HS-5 (cell line): Measurements from ENCODE around the gene ZNF385B.
"Not testable (repeated sequence)": the region's sequence is repeated elsewhere in the genome, so short reads cannot be mapped to it uniquely, and the experiment has no call there.

Experiments
- DNase-seq: peaks from one replicate; pipeline ENCODE4 v3.0.0-alpha.2; 2012; ENCODE audit warnings: low read depth

Gene ZNF385B

GRCh38 chr2:179861416-179862067 is at the start of gene ZNF385B:
Gene ZNF385B, minus strand, starts transcription at chr2:179861612.
- no peak for DNase-seq

- DNase-seq = no peak
Observed at GRCh38 chr2:179910735-179911113, 49.3 kb upstream of the ZNF385B start.

GRCh38 chr2:179909845-179910734 is 48.7 kb upstream of the ZNF385B start:
- DNase-seq = no peak

GRCh38 chr2:179900655-179901054 is 39.2 kb upstream of the ZNF385B start:
- no peak for DNase-seq

- no peak for DNase-seq
Observed at GRCh38 chr2:179899666-179900065, 38.3 kb upstream of the ZNF385B start.

- DNase-seq = no peak
Observed at GRCh38 chr2:179898873-179899272, 37.5 kb upstream of the ZNF385B start.

GRCh38 chr2:179893616-179894015 is 32.2 kb upstream of the ZNF385B start:
- DNase-seq = no peak

GRCh38 chr2:179891237-179891636 is 29.8 kb upstream of the ZNF385B start:
- DNase-seq = no peak

- no peak for DNase-seq
Observed at GRCh38 chr2:179890666-179891065, 29.3 kb upstream of the ZNF385B start.

- not testable (repeated sequence) for DNase-seq
Observed at GRCh38 chr2:179888642-179889041, 27.2 kb upstream of the ZNF385B start.

GRCh38 chr2:179884193-179884592 is 22.8 kb upstream of the ZNF385B start:
- DNase-seq = no peak

- no peak for DNase-seq
Observed at GRCh38 chr2:179882851-179883806, 21.7 kb upstream of the ZNF385B start.

- no peak for DNase-seq
Observed at GRCh38 chr2:179877601-179878364, 16.4 kb upstream of the ZNF385B start.

- no peak for DNase-seq
Observed at GRCh38 chr2:179876266-179876665, 14.9 kb upstream of the ZNF385B start.

- no peak for DNase-seq
Observed at GRCh38 chr2:179875864-179876263, 14.5 kb upstream of the ZNF385B start.

GRCh38 chr2:179862898-179863458 is 1.6 kb upstream of the ZNF385B start:
- DNase-seq = no peak

GRCh38 chr2:179861027-179861415 is 391 bp downstream of the ZNF385B start:
- DNase-seq = no peak

- no peak for DNase-seq
Observed at GRCh38 chr2:179860255-179861026, 971 bp downstream of the ZNF385B start.

- DNase-seq = no peak
Observed at GRCh38 chr2:179859523-179859922, 1.9 kb downstream of the ZNF385B start.

- DNase-seq = no peak
Observed at GRCh38 chr2:179857236-179857635, 4.2 kb downstream of the ZNF385B start.
